NCI-H1436 (cell line): ENCODE data around the gene AHNAK.
"Not testable (repeated sequence)": the region's sequence is repeated elsewhere in the genome, so short reads cannot be mapped to it uniquely, and the experiment has no call there.

Experiments used
- DNase-seq: peaks from one replicate; lab custom pipeline; 2025; lab: John Stamatoyannopoulos, UW

Gene AHNAK

DNA sequence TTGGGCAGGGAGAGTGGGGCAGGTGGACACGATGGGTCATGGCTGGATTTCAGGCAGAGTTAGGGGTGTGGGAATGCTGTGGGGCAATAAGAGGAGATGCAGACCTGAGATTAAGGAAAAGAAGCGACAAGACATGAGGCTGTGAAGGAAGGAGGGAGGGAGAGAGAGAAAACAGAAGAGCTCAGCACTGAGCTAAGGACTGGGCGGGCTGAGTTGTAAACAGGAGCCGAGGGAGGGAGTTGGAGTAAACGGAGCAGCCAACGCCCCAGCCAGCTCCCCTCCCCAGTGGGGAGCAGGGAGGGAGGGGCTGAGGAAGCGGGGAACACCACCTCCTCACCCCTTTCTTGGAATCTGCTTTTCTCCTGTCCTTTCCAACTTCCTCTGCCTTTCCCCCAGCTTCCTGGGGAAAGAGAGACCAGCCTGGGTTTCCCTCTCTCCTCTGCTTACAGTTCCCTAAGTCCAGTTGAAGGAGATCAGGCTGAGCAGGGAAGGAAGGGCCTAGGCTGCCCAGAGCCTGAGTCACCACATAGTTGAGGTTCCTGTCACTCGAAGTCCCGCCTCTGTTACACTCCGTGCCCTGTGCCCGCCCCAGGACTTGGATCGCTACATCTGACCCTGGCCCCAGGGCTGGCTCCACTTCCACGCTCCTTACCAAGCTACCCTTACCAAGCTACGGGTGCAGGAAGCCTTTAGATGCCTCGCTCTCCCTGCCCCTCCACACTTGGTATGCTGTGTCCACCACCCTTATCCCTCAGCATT lies 6.7 kb upstream of the AHNAK start:
- DNase-seq: no peak

GRCh38 chr11:62552485-62553079 lies 6.0 kb upstream of the AHNAK start:
- no peak for DNase-seq

GRCh38 chr11:62550478-62550877 lies 3.9 kb upstream of the AHNAK start:
- not testable (repeated sequence) for DNase-seq

DNA sequence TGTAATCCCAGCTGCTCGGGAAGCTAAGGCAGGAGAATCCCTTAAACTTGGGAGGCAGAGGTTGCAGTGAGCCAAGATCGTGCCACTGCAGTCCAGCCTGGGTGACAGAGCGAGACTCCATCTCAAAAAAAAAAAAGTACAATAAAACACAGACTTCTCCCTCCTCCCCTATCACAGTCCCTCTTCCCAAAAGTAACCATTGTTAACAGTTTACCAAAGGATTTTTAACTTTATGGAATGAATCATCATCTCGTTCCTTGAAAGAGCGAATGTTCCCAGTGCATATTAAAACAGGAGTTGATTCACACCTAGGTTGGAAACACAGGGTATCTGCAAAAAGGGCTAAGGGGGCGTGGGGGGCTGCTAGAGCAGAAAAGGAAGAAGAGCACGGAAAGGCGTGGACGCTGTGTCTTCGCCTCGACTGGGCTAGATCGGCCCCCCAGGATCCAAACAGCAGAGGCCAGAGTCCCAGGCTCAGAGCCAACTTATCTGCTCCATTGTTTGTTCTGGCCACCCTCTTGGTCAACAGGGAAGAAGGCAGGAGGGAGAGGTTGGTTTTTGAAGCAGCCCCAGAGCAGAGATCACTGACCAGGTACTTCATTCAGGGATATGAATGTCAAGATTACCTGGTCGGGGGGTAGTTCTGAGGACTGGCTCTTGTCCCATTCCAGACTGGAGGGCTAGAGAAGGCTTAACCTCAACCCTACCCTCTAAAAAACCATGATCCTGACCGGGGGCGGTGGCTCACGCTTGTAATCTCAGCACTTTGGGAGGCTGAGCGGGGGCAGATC lies 2.1 kb upstream of the AHNAK start:
- DNase-seq: no peak

DNA sequence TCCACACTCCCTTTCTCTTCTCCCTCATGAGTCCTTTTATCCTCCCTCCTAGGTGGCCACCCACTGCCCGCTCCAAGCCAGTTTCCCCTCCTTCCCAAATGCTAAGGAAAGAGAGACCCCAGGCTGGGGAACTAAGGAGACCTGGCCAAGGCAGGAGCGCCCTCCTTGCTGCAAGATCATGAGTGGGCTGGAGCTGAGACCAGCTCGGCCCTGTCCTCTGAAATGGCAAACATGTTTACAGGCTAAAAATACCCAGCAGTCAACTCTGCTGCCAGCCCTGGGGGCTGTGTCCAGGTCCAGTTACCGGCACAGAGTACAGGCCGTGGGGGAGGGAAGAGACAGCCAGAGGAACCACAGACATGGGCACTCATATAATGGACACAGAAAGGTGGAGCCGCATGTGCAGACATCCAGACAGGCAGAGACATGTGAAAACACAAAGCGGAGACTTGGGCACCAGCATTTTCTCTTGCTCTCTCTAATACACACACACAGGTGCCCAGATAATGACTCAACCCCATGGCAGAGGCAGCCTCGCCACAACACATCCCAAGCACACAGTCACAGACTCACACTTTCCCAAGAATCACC lies 1.2 kb upstream of the AHNAK start:
- DNase-seq: no peak

GRCh38 chr11:62546929-62547625 lies 471 bp upstream of the AHNAK start:
- DNase-seq: no peak

DNA sequence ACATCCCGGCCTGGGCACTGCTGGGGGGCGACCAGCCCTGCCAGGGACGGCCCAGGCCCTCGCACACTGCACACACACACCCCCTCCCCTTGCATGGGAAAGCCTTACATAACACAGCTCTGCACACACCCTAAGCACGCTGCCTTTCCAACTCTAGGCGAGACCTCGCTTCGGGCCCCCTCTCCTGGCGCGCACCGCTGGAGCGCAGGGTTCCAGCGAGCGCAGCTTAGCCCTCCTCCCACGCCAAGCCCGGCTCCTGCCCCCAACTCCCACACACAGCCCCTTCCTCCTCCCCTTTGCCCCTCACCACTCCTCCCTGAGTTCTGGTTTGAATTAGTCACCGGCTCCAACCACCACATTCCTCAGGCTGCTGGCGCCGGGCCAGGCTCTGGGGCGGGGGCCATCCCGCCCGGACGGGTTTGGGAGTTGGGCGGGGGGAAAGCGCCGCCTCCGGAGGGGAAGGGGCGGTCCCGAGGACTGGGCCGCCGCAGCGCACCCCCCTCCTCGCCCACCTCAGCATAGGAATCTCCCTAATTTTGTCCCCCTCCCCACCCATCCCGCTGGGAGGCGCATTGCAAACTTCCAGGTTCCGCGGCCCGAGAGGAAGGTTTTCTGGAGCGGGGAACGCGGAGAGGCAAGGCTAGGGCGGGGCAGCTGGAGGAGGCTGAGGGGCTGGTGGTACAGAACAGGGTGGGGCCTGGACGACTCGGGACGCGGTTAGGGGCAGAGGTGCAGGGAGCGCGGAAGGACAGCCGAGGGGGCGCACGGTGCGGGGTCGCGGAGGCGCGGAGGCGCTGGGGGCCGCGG lies 966 bp downstream of the AHNAK start:
- no peak for DNase-seq

DNA sequence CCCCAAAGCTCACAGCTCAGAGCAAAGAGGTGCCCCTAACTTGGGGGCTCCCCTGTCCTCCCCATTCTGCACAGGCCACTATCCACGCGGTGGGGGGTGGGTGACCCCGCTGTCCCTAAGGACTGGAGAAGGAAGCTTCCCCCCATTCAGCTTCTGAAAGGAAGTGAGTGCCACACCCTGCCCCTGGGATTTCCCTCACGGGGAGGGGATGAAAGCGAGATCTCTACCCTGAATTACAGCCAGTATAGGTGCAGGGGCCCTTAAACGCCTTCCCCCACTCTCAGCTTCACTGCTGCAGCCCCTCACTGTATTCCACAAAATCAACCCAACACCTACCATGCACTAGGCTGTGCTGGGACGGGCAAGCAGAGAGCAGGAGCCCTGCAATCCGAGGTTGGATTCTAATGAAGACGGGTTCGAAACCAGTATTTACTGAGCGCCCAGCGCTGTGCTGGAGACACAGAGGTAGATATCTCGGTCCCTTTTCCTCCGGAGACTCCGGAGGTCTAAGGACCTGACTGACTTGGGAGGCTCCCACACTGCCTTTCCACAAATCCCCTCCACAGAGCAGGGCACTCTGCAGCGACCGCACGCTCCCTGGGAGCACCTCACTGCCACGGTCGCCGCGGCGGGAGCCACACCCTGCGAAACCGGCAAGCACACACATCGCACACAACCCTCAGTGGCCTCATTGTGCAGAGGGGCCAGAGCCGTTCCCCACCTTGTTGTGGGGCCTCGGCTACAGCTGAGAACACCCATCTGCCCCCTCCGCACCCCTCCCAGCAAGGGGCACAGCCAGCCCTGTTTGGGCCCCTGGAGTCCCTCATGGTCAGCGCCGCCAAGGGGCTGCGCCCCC lies 1.8 kb downstream of the AHNAK start:
- DNase-seq: no peak

GRCh38 chr11:62543680-62544444 lies 2.7 kb downstream of the AHNAK start:
- no peak for DNase-seq

- peak; percentile 56 for DNase-seq
Measured at GRCh38 chr11:62542750-62543567, 3.6 kb downstream of the AHNAK start.

GRCh38 chr11:62542111-62542745 lies 4.4 kb downstream of the AHNAK start:
- no peak for DNase-seq

- DNase-seq: no peak
Measured at GRCh38 chr11:62540804-62541701, 5.6 kb downstream of the AHNAK start.

DNA sequence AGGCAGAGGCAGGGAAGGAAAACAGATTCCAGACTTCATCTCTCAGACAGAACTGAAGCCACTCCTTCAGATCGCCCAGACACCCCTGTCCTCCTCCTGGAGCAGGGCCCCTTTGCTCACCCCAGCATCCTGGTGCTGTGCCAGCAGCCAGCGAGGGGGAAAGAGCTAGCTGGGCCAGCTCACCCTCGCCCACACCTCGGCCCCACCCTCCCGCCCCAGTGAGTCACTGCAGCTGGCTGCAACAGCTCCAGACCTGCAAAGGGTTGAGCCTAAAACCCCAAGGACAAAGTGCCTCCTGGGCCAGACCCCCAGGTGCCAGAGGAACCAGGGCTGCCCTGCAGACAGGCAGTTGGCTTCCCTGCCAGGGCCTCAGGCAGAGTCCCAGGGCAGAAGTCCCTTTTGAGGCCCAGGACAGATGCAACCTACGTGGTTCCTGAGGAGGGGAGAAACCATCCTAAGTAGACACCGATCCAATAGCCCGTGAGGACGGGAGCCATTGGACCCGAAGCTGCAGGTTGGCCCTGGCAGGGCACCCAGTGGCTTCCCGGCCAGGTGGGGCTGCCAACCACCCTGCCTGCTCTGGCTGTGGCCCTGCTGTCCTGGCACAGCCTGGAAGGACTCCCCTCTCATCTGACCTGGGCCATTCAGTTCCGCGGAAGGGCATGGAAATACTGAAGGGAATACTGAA lies 7.2 kb downstream of the AHNAK start:
- DNase-seq: no peak

- DNase-seq: no peak
Measured at GRCh38 chr11:62538470-62539237, 8.0 kb downstream of the AHNAK start.

DNA sequence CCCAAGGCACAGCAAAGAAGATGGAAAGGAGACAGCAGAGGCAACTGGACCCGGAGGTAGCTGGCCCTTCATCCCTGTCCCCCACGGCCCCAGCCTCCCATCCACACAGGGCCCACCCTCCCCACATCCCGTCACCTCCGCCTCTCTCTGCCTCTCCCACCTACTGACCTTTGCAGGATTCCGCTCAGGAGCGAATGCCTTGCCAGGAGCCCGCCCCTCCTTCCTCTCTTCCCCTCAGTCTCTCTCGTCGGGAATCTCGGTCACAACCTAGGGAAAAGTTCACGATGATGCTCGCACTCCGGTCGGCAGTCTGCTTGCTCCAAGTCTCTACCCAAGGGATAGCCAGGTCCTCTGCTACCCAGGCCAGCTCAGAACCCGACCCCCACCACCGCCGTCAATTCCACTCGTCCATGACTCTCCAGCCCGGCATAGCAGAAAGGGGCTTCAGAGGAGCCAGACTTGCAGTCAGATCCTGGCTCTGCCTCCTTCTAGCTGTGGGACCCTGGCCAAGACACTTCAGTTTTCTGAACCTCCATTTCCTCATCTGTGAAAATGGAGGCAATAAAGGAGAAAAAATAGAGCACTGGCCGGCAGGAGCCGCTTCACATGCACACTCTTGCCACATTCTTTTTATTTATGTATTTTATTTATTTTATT lies 10.2 kb downstream of the AHNAK start:
- no peak for DNase-seq
